Activated naive CD4-positive, alpha-beta T cell treated with anti-CD3 and anti-CD28 coated beads for 36 hours (primary cell): ENCODE results near the gene SPAG5. TPM values are rescaled to one million over a fixed set of nuclear protein-coding genes. Genes with fewer than 3 reads are reported as not detected.

Source experiments
- CTCF ChIA-PET: fragments of 350-600 bp; sonication (Branson Sonifier 250); formaldehyde crosslinking; loops from one replicate; lab custom pipeline; 2021; ENCODE audit warnings: antibody characterized with exemption; lab: Charles Lee
- DNase-seq: peaks from one replicate; pipeline ENCODE4 v3.0.0-alpha.2; 2020
- H3K27ac Mint-ChIP-seq: one replicate; pipeline ENCODE4 v1.8.0; 2021; ENCODE audit warnings: mild to moderate bottlenecking, mixed read lengths
- H3K27me3 Mint-ChIP-seq: one replicate; pipeline ENCODE4 v1.8.0; 2021; ENCODE audit warnings: low read depth, mixed read lengths
- H3K36me3 Mint-ChIP-seq: one replicate; pipeline ENCODE4 v1.8.0; 2021; ENCODE audit warnings: low read depth, mixed read lengths
- H3K4me1 Mint-ChIP-seq: one replicate; pipeline ENCODE4 v1.8.0; 2021; ENCODE audit warnings: low read depth, mixed read lengths
- H3K4me3 Mint-ChIP-seq: one replicate; pipeline ENCODE4 v1.8.0; 2021; ENCODE audit warnings: mild to moderate bottlenecking, moderate library complexity, mixed read lengths
- H3K9me3 Mint-ChIP-seq: one replicate; pipeline ENCODE4 v1.8.0; 2021; ENCODE audit warnings: mixed read lengths
- intact Hi-C: fragments of 100-400 bp; cut with micrococcal nuclease; formaldehyde crosslinking; loops from one replicate; pipeline ENCODE4 v1.15.1; 2023
- total RNA-seq, 2 experiments: library from RNA; stranded (reverse); gene quantifications; one replicate each; pipeline ENCODE4 v1.2.3, GENCODE V29; 2021

The SPAG5 gene
- total RNA-seq, 2 experiments from 2014 or later = 210 to 216 TPM

DNA sequence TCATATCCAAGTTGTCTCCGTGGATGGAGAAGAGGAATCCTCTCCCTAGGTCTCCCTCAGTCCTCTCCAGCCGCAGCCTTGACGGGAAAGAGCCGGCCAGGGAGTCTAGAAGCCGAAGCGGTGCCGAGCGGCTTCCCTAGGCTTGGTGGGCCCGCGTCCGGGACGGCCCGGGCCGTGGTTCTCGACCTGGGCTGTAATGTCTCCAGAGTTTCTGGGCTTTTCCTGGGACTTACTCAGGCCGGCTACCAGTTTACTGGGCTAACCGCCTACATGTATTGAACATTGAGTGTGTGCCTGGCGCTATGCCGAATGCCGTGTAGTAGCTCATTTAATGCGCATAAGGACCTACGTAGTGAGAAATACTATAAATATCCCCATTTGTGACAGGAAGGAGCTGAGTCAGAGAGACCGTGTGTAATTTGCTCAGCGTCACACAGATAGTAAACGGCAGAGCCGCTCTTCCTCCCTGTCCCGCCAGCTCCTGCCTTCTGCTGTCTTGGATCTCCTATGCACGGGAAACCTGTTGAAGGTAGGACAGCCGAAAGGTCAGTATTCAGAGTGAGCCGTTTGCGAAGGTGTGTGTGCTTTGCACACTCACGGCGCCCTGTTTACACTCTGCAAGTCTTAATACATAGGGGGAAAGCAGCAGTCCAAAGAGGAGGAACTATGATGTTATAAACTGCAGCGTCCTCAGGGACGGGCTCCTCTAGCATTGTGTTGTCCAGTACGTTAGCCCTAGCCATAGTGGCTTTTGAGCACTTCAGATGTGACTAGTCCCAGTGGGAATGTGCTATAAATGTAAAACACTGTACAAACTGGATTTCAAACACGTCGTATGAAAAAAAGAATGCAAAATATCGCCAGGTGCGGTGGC lies 723 bp upstream of the SPAG5 start:
- Mint-ChIP-seq H3K9me3 (no peaks in the 10 kb centered on the region), H3K4me1 (peaks cover 15% of the 10 kb centered on the region)

DNA sequence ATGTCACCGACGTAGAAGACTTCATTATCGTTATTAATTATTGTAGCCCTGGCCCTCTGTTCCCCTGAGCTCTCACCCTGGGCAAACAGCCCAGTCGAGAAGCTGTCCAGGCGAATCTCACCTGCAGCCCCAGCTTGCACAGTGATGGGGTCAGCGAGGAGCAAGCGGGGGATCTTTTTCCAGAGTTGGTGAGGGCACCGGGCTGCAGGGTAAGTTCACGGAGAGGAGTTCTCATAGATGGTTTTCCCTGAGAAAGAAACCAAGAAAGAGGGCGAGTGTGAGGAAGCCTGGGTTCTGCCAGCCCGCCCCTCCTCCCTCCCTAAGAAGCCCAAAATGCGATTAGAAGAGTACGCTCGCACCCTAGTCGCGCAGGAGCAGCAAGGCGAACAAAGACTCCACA lies 436 bp downstream of the SPAG5 start:
- intact Hi-C loops = no loop called here
- no peaks in the 10 kb centered on the region for H3K9me3 Mint-ChIP-seq
- no peak for DNase-seq
- H3K36me3 Mint-ChIP-seq = peaks cover 19% of the 10 kb centered on the region
- H3K4me1 Mint-ChIP-seq = peaks cover 15% of the 10 kb centered on the region
- CTCF ChIA-PET = interaction anchor here (0.6 to 1.5 kb wide), 2 partner anchors 14 to 188 kb away, joined by 3 to 4 read pairs; no protein-coding TSS in a partner anchor
- peak overlapping the region; percentile 95 for H3K4me3 Mint-ChIP-seq
- H3K27me3 Mint-ChIP-seq = no peaks in the 10 kb centered on the region
- H3K27ac Mint-ChIP-seq = peak overlapping the region; percentile 94

More for the DNA sequence above, 723 bp upstream of the SPAG5 start:
- no peaks in the 10 kb centered on the region for H3K27me3 Mint-ChIP-seq
- intact Hi-C loops = loop anchor here (1.0 kb wide), 8 partner anchors 22 to 558 kb away; partner anchors contain the start of genes BLTP2, IFT20, PHF12 and POLDIP2
- peak overlapping the region; percentile 94 for H3K27ac Mint-ChIP-seq
- peak overlapping the region; percentile 95 for H3K4me3 Mint-ChIP-seq
- H3K36me3 Mint-ChIP-seq = peaks cover 16% of the 10 kb centered on the region
- CTCF ChIA-PET = interaction anchor here (0.9 to 1.5 kb wide), 3 partner anchors 13 to 183 kb away, joined by 3 to 4 read pairs (median 3); partner anchors contain the start of gene PIGS
- DNase-seq = peak; percentile 90

DNA sequence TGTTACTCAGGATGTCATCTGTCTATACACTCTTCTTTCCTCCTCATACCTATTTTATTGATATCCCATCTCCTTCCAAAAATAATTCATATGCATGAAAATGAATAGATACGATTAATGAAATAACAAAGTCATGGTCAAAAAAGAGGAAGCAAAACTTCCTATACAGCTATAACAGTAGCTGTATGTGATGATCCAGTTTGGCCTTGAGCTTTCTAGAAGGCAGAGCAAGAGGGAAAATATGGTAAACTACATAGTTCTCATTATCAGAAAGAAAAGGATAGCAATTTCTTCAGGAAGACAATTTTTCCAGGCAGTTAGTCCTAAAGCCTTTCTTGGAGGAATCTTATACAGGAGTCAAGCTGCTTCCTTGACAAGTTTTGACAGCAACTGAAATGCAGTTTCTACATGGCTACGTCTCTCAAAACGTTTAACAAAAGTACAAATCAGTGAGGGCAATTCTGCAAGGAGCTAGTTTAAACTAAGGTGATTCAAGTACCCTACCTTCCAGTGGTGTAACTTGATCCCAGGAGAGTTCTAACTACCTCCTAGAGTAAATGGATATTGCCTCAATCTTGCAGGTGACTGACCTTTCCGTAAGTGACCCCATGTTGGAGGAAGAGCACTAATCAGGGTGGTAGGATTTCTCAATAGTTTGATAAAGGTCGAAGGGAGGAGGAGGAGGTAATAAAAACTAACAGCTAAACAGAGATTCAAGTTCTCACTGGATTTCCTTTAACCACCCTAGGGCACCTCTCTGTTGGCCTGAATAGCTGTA lies 1.0 kb downstream of the SPAG5 start:
- CTCF ChIA-PET = interaction anchor here (0.6 to 1.5 kb wide), 2 partner anchors 15 to 187 kb away, joined by 3 to 4 read pairs; no protein-coding TSS in a partner anchor

DNA sequence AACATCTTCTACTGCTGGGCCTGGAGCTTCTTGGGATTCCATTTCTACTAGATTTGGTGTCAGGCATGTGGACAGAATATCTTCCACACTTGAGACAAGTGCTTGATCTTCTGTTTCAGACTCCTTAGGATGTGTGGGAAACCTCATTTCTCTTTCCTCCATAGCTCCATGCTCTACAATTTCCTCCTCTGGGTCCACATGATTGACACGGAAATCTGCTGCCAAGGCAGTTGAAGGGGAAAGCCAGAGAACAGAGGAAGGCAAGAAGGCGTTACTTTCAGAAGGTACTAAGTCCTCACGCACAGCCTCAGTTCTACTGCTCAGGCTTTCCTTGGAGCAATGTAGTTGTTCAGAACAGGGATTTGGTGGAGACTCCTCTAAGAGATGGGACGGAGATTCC lies 6.6 kb downstream of the SPAG5 start:
- Mint-ChIP-seq H3K27ac (no peak overlapping the region), H3K4me1 (peaks cover under 1% of the 10 kb centered on the region), H3K36me3 (peaks cover 39% of the 10 kb centered on the region), H3K4me3 (no peak overlapping the region), H3K27me3 (no peaks in the 10 kb centered on the region), H3K9me3 (no peaks in the 10 kb centered on the region)
- no peak for DNase-seq
- CTCF ChIA-PET = interaction anchor here (1.0 kb wide), 1 partner anchor 43 kb away, joined by 3 read pairs; no protein-coding TSS in a partner anchor
- intact Hi-C loops = no loop called here

More for the DNA sequence above, 1.0 kb downstream of the SPAG5 start:
- H3K4me1 Mint-ChIP-seq = peaks cover 15% of the 10 kb centered on the region
- peaks cover 23% of the 10 kb centered on the region for H3K36me3 Mint-ChIP-seq
- peak overlapping the region; percentile 95 for H3K4me3 Mint-ChIP-seq
- H3K27me3 Mint-ChIP-seq = no peaks in the 10 kb centered on the region
- intact Hi-C loops = no loop called here
- no peak for DNase-seq
- peak overlapping the region; percentile 94 for H3K27ac Mint-ChIP-seq
- no peaks in the 10 kb centered on the region for H3K9me3 Mint-ChIP-seq

DNA sequence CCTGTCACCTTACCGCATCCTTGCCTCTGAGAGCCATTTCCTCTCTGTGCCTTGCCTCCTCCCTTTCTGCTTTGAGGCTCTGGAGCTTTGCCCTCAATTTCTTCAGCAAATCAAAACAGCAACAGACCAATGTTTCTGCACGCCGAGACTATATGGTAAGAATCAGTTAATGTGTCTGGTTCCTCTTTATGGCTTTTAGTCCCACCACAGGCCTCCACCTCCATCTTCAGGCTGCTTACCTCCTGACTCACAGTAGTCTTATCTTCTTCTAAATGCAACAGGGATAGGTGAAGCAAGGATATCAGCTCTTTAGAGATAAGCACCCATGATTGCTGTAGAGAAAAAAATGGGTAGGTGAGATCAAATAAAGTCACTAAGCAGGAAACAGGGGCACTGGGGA lies 13.0 kb downstream of the SPAG5 start:
- Mint-ChIP-seq H3K36me3 (peaks cover 42% of the 10 kb centered on the region), H3K4me1 (no peaks in the 10 kb centered on the region), H3K27ac (no peak overlapping the region), H3K9me3 (no peaks in the 10 kb centered on the region), H3K4me3 (no peak overlapping the region), H3K27me3 (no peaks in the 10 kb centered on the region)
- no peak for DNase-seq
- intact Hi-C loops = no loop called here
- CTCF ChIA-PET = no interaction called here

DNA sequence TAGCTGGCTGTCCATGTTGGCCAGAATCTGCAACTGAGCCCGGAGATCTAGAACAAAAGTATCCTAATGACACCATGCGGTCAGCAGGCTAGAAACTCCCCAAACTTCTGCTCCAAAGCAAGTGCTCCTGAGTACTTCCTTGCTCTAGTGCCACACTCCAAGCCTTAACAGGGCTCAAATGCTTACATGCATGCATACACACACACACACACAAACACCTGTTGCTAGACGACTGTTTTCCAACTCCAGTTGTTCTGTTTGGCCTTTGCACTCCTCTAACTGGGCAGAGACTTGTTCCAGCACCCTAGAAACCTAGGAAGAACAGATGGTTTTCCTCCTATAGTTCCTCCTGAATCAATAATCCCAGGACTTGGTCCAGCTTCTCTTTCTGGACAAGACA lies 14.4 kb downstream of the SPAG5 start:
- intact Hi-C loops = no loop called here
- H3K36me3 Mint-ChIP-seq = peaks cover 49% of the 10 kb centered on the region
- H3K4me1 Mint-ChIP-seq = peaks cover 11% of the 10 kb centered on the region
- no peaks in the 10 kb centered on the region for H3K27me3 Mint-ChIP-seq
- DNase-seq = no peak
- no peak overlapping the region for H3K27ac Mint-ChIP-seq
- CTCF ChIA-PET = no interaction called here
- no peak overlapping the region for H3K4me3 Mint-ChIP-seq
- no peaks in the 10 kb centered on the region for H3K9me3 Mint-ChIP-seq

DNA sequence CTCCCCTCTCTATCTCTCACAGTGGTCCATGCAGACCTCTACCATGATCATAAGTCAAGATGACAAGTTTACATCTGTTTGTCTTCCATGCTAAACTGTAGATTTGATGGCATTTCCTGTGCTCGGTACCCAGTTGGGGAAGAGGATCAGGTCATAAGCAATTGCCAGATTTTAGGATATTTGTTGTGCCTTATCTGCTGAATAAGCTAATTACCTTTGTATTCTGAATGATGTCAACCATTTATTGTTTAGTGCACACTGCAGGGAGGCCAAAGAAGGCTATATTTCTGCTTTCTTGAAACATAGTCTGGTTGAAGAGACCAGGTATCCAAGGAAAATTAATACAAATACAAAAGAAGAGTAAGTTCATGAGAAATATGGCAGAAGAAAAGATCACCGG lies 16.3 kb downstream of the SPAG5 start:
- H3K9me3 Mint-ChIP-seq = no peaks in the 10 kb centered on the region
- CTCF ChIA-PET = no interaction called here
- intact Hi-C loops = no loop called here
- H3K36me3 Mint-ChIP-seq = peaks cover 48% of the 10 kb centered on the region
- DNase-seq = no peak
- H3K4me1 Mint-ChIP-seq = peaks cover 16% of the 10 kb centered on the region
- no peak overlapping the region for H3K4me3 Mint-ChIP-seq
- no peak overlapping the region for H3K27ac Mint-ChIP-seq
- no peaks in the 10 kb centered on the region for H3K27me3 Mint-ChIP-seq

DNA sequence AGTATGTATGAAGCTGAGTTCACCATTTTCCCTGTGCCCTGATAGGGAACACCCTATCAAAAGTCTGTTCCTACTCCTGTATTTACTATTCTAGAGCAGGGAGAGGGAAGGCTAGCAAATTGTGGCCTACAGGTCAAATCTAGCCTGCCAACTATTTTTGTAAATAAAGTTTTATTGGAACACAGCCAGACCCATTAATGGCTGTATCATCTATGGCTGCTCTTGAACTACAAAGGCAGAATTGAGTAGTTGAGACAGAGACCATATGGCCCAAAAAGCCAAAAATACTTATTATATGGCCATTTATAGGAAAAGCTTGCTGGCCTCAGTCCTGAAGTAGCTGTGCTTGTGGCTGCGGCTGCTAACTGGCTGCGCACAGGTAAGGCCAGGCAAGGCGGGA lies 17.9 kb downstream of the SPAG5 start:
- H3K27me3 Mint-ChIP-seq = no peaks in the 10 kb centered on the region
- no peak overlapping the region for H3K27ac Mint-ChIP-seq
- peaks cover 46% of the 10 kb centered on the region for H3K36me3 Mint-ChIP-seq
- H3K9me3 Mint-ChIP-seq = no peaks in the 10 kb centered on the region
- H3K4me1 Mint-ChIP-seq = peaks cover 28% of the 10 kb centered on the region
- H3K4me3 Mint-ChIP-seq = no peak overlapping the region
- intact Hi-C loops = no loop called here
- DNase-seq = no peak
- CTCF ChIA-PET = interaction anchor here (0.6 kb wide), 1 partner anchor 29 kb away, joined by 4 read pairs; no protein-coding TSS in a partner anchor

DNA sequence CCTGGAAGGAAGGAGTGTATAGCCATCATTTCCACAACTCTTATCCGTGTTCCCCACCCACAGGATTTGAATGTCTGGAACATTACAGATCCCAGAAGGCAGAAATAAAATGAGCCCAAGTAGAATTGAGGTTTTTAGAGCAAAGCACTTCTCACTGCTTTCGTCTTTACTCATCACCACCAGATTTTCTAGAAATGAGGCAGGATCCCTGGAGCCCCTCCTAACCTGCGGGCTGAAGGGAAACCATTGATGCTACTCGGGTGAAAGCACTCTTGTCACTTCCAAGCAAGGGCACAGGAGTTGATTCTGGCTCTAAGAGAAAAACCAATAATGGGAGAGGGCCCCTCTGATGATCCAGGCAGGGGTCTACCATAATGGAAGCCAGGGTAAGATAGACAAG lies 19.3 kb downstream of the SPAG5 start:
- DNase-seq = peak; percentile 60
- Mint-ChIP-seq H3K36me3 (peaks cover 31% of the 10 kb centered on the region), H3K27me3 (no peaks in the 10 kb centered on the region), H3K4me3 (no peak overlapping the region), H3K27ac (peak overlapping the region; percentile 43), H3K9me3 (no peaks in the 10 kb centered on the region), H3K4me1 (peaks cover 31% of the 10 kb centered on the region)
- intact Hi-C loops = loop anchor here (10.0 kb wide), 3 partner anchors 295 to 535 kb away; partner anchors contain the start of genes NLK and PHF12
- CTCF ChIA-PET = interaction anchor here (1.0 to 1.4 kb wide), 2 partner anchors 31 to 39 kb away, joined by 3 to 4 read pairs; no protein-coding TSS in a partner anchor

DNA sequence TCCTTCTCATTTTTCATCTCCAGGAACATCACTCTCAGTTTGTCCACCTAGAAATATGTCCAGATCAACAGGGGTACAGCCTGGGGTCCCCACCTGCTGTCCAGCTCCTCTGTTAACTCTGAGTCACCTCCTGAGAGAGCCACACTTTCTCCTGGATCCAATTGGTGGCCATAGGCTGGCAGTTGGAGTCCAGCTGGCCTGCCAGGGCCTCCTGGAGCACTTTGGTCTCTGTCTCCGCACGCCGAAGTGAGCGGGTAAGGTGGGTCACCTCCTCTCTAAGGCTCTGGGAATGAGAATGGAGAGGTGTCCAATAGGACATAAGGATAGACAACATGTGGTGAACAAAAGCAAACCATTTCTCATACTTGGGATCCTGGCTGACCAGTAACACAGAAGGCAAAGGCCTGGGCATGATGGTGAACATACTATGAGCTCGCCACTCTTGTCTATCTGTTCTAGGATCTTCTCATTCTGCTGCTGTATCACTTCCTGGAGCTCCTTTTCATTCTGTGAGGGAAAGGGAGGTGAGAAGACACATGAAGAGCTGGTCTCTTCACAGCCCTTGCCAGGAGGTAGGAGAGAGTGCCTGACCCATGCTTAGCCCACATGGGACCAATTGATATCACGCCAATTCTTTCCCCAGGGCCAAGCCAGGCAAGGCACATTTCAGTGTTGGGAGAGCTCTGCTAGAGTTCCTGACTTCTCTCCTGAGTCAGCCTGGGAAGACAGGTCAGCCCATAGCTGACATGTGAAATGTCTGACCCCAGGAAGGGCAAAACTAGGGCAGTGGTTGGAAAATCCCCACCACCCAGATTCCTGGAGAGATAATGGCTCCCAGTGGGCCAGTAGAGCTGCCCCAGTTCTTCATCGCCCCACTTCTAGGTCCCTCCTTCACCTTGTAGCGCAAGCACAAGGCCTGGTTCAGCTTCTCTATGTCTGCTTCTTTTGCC lies 20.3 kb downstream of the SPAG5 start:
- H3K27ac Mint-ChIP-seq = peak overlapping the region; percentile 43
- H3K36me3 Mint-ChIP-seq = peaks cover 31% of the 10 kb centered on the region
- CTCF ChIA-PET = interaction anchor here (1.4 kb wide), 1 partner anchor 30 kb away, joined by 3 read pairs; no protein-coding TSS in a partner anchor
- intact Hi-C loops = loop anchor here (10.0 kb wide), 3 partner anchors 296 to 534 kb away; partner anchors contain the start of genes NLK and PHF12
- H3K27me3 Mint-ChIP-seq = no peaks in the 10 kb centered on the region
- no peaks in the 10 kb centered on the region for H3K9me3 Mint-ChIP-seq
- H3K4me1 Mint-ChIP-seq = peaks cover 31% of the 10 kb centered on the region
- DNase-seq = no peak
- no peak overlapping the region for H3K4me3 Mint-ChIP-seq

DNA sequence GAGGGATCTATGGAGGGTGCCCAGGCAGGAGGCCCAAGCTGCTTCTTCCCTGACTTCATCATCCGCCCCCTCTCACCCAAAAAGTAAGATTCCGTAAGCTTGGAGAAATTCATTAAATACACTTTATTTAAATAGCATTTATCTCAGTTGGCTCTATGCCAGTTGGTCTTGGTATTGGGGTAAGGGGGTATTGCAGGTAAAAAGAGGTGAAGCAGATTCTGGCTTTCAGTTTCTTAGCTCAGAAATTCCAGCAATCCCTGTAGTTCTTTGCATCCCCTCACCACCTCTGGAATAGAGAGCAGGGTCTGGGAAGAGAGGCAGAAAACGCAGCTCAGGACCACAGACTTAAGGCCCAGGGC lies 21.4 kb downstream of the SPAG5 start:
- Mint-ChIP-seq H3K36me3 (peaks cover 31% of the 10 kb centered on the region), H3K27me3 (no peaks in the 10 kb centered on the region), H3K4me1 (peaks cover 35% of the 10 kb centered on the region), H3K27ac (no peak overlapping the region), H3K4me3 (no peak overlapping the region), H3K9me3 (no peaks in the 10 kb centered on the region)
- CTCF ChIA-PET = interaction anchor here (1.0 to 2.8 kb wide), 4 partner anchors 12 to 160 kb away, joined by 3 to 17 read pairs (median 4); no protein-coding TSS in a partner anchor
- no peak for DNase-seq
- intact Hi-C loops = loop anchor here (1.0 to 10.0 kb wide), 5 partner anchors 22 to 533 kb away; partner anchors contain the start of genes NLK, PHF12, SPAG5 and UNC119
